Hepatocyte (in vitro differentiated cells): Measurements from ENCODE around the gene P3H3. TPM values are rescaled to one million over a fixed set of nuclear protein-coding genes. Genes with fewer than 3 reads are reported as not detected.

Source experiments
- DNase-seq: peaks from one replicate; pipeline ENCODE4 v3.0.0-alpha.2; 2016; ENCODE audit warnings: low spot score
- H2AFZ ChIP-seq: fragments of 200-600 bp; sonication (generic); 2 replicates; pipeline ENCODE4 v1.6.0; 2016; ENCODE audit warnings: antibody characterized with exemption, mild to moderate bottlenecking
- H3K27ac ChIP-seq: fragments of 200-600 bp; sonication (generic); 2 replicates; pipeline ENCODE4 v1.5.1; 2016; ENCODE audit warnings: mild to moderate bottlenecking
- H3K27me3 ChIP-seq: fragments of 200-600 bp; sonication (generic); 2 replicates; pipeline ENCODE4 v1.6.1; 2016
- H3K36me3 ChIP-seq: fragments of 200-600 bp; sonication (generic); replicated peaks from 2 replicates; pipeline ENCODE4 v1.5.1; 2016; ENCODE audit warnings: low read depth; ENCODE audit not compliant: insufficient read depth
- H3K4me1 ChIP-seq: fragments of 200-600 bp; sonication (generic); 2 replicates; pipeline ENCODE4 v1.5.1; 2016; ENCODE audit warnings: mild to moderate bottlenecking, moderate library complexity; ENCODE audit not compliant: insufficient read depth
- H3K4me2 ChIP-seq: fragments of 200-600 bp; sonication (generic); 2 replicates; pipeline ENCODE4 v1.6.0; 2016
- H3K4me3 ChIP-seq: fragments of 200-600 bp; sonication (generic); 2 replicates; pipeline ENCODE4 v1.5.1; 2016; ENCODE audit warnings: mild to moderate bottlenecking
- H3K79me2 ChIP-seq: fragments of 200-600 bp; sonication (generic); 2 replicates; pipeline ENCODE4 v1.6.0; 2017; ENCODE audit warnings: mild to moderate bottlenecking
- H3K9me2 ChIP-seq: fragments of 200-600 bp; sonication (generic); replicated peaks from 2 replicates; pipeline ENCODE4 v1.6.0; 2017; ENCODE audit warnings: mild to moderate bottlenecking; ENCODE audit not compliant: insufficient read depth
- H3K9me3 ChIP-seq: fragments of 200-600 bp; sonication (generic); 2 replicates; pipeline ENCODE4 v1.5.1; 2016; ENCODE audit warnings: low read depth, mild to moderate bottlenecking
- H4K20me1 ChIP-seq: fragments of 200-600 bp; sonication (generic); 2 replicates; pipeline ENCODE4 v1.6.0; 2016; ENCODE audit warnings: mild to moderate bottlenecking; ENCODE audit not compliant: insufficient read depth, poor library complexity, severe bottlenecking
- EZH2 ChIP-seq: fragments of 200-600 bp; sonication (generic); IDR thresholded peaks from 2 replicates; pipeline ENCODE4 v1.6.1; 2016; ENCODE audit warnings: antibody characterized with exemption, mild to moderate bottlenecking, borderline replicate concordance
- EZH2phosphoT487 ChIP-seq: fragments of 200-600 bp; sonication (generic); IDR thresholded peaks from one replicate; pipeline ENCODE4 v1.6.1; 2018; ENCODE audit warnings: antibody characterized with exemption, mild to moderate bottlenecking, low read depth, moderate library complexity; ENCODE audit not compliant: unreplicated experiment, severe bottlenecking
- WGBS: methylation state at CpG from one replicate; pipeline ENCODE4 v1.1.6; 2016; ENCODE audit warnings: low lambda C conversion rate; ENCODE audit errors: missing lambda C conversion rate; 5-methylcytosine and 5-hydroxymethylcytosine counted together
- polyA plus RNA-seq: library from polyadenylated mRNA; unstranded; fragments of >200 nt; fragmentation: Nextera tagmentation; extraction: Ambion mirVana; gene quantifications from 2 replicates; pipeline ENCODE4 v1.2.1, GENCODE V29; 2016
- total RNA-seq: library from RNA; depleted of rRNA; stranded (reverse); fragments of >200 nt; gene quantifications from 2 replicates; pipeline ENCODE4 v1.2.3, GENCODE V29; 2014
- TF ChIP-seq, protein P1 (sequence below): fragments of 200-600 bp; sonication (generic); IDR thresholded peaks from 2 replicates; pipeline ENCODE4 v1.5.1; 2016; ENCODE audit warnings: antibody characterized with exemption, mild to moderate bottlenecking; ENCODE audit not compliant: poor library complexity

The P3H3 gene
- total and polyA plus RNA-seq, 2 experiments from 2014 or later: 38.1 to 38.6 TPM

DNA sequence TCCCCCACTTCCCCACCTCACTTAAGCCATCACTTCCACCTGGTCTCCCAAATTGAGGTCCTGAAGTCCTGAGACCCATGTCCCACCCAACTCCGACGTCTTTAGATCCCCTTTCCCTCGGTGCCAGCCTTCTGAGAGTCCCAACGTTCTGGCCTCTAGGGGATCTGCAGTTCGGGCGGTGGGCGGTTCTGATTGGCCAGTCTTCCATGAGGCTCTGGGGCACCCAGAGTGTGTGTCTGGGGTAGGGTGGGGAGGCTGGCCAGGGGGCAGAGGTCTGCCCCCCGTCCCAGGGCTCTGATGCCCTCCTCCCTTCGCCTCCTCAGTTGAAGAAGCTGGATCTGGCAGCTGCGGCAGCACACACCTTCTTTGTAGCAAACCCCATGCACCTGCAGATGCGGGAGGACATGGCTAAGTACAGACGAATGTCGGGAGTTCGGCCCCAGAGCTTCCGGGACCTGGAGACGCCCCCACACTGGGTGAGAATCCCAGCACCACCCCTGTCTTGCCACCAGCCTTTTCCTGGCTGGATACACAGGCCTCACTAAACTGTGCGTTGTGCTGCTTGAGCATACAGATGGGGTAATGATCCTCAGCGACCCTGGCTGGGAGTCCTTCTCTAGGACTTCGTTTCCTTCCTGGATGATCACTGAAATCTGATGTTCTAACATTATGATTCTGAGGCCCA is 1.5 kb downstream of the P3H3 start:
- H3K27ac ChIP-seq: peak overlapping the region; percentile 96

DNA sequence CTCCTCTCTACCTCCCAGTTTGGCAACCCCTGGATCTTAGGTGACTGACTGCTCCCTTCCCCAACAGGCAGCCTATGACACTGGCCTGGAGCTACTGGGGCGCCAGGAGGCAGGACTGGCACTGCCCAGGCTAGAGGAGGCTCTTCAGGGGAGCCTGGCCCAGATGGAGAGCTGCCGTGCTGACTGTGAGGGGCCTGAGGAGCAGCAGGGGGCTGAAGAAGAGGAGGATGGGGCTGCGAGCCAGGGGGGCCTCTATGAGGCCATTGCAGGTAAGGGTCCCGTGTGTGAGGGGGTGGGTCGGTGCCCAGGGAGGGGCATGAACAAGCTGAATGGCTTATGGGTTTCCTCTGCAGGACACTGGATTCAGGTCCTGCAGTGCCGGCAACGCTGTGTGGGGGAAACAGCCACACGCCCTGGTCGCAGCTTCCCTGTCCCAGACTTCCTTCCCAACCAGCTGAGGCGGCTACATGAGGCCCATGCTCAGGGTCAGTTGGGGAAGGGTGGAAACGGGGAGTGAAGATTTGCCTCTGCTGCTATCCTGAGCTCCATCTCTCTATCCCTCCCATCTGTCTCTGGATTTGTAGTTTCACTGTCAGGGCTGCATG is 2.2 kb downstream of the P3H3 start:
- peak overlapping the region; percentile 79 for H3K4me2 ChIP-seq
- no peaks in the 10 kb centered on the region for H3K27me3 ChIP-seq

More for the DNA sequence above, 1.5 kb downstream of the P3H3 start:
- Histone ChIP-seq H3K4me3 (peak overlapping the region; percentile 100), H3K27me3 (no peaks in the 10 kb centered on the region), H3K36me3 (no peaks in the 10 kb centered on the region), H3K4me1 (peaks cover 3% of the 10 kb centered on the region), H3K9me2 (no peaks in the 10 kb centered on the region), H4K20me1 (no peaks in the 10 kb centered on the region), H3K9me3 (no peaks in the 10 kb centered on the region), H3K4me2 (peak overlapping the region; percentile 79), H3K79me2 (peaks cover 6% of the 10 kb centered on the region), H2AFZ (peak overlapping the region; percentile 93)
- no peak for DNase-seq
- WGBS: 43% methylated on average over 18 of the region's 19 CpGs
- no peak for TF ChIP-seq EZH2
- TF ChIP-seq, protein P1, sequence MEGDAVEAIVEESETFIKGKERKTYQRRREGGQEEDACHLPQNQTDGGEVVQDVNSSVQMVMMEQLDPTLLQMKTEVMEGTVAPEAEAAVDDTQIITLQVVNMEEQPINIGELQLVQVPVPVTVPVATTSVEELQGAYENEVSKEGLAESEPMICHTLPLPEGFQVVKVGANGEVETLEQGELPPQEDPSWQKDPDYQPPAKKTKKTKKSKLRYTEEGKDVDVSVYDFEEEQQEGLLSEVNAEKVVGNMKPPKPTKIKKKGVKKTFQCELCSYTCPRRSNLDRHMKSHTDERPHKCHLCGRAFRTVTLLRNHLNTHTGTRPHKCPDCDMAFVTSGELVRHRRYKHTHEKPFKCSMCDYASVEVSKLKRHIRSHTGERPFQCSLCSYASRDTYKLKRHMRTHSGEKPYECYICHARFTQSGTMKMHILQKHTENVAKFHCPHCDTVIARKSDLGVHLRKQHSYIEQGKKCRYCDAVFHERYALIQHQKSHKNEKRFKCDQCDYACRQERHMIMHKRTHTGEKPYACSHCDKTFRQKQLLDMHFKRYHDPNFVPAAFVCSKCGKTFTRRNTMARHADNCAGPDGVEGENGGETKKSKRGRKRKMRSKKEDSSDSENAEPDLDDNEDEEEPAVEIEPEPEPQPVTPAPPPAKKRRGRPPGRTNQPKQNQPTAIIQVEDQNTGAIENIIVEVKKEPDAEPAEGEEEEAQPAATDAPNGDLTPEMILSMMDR: peak; percentile 24

DNA sequence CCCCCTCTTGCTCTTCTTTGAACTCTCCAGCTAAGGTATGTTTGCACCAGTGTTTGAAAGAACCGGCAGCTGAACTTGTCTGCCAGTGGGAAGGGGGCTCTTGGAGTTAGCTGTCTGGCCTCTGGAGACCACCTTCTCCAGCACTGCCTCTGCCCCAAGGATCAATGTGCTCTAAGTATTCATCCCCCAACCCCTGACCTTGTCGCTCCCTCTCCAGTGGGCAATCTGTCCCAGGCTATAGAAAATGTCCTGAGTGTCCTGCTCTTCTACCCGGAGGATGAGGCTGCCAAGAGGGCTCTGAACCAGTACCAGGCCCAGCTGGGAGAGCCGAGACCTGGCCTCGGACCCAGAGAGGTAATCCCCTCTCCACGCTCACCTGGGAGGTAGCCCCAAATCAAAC is 2.8 kb downstream of the P3H3 start:
- H3K79me2 ChIP-seq: peaks cover 6% of the 10 kb centered on the region
- no peak for TF ChIP-seq EZH2phosphoT487
- TF ChIP-seq EZH2: no peak
- TF ChIP-seq, protein P1: no peak
- H3K9me3 ChIP-seq: no peaks in the 10 kb centered on the region
- no peaks in the 10 kb centered on the region for H3K27me3 ChIP-seq
- H2AFZ ChIP-seq: no peak overlapping the region
- no peak overlapping the region for H3K4me3 ChIP-seq
- no peaks in the 10 kb centered on the region for H3K36me3 ChIP-seq
- H3K9me2 ChIP-seq: no peaks in the 10 kb centered on the region
- WGBS: 89% methylated on average over 6 of the region's 6 CpGs
- H3K4me1 ChIP-seq: peaks cover 3% of the 10 kb centered on the region
- no peaks in the 10 kb centered on the region for H4K20me1 ChIP-seq
- no peak overlapping the region for H3K27ac ChIP-seq
- H3K4me2 ChIP-seq: no peak overlapping the region
- no peak for DNase-seq

More for the DNA sequence above, 2.2 kb downstream of the P3H3 start:
- Histone ChIP-seq H3K79me2 (peaks cover 6% of the 10 kb centered on the region), H2AFZ (no peak overlapping the region), H3K36me3 (no peaks in the 10 kb centered on the region), H3K4me1 (peaks cover 3% of the 10 kb centered on the region), H3K4me3 (no peak overlapping the region), H3K9me2 (no peaks in the 10 kb centered on the region), H3K9me3 (no peaks in the 10 kb centered on the region), H4K20me1 (no peaks in the 10 kb centered on the region), H3K27ac (no peak overlapping the region)
- 95% methylated on average over 7 of the region's 11 CpGs for WGBS
- no peak for DNase-seq
- TF ChIP-seq EZH2phosphoT487: no peak
- no peak for TF ChIP-seq EZH2
- TF ChIP-seq, protein P1: no peak
